ENCODE results near the gene TMEM26.

The TMEM26 gene

GRCh38 chr10:61456095-61456789 lies 3.1 kb upstream of the TMEM26 start:
- no peak for DNase-seq

GRCh38 chr10:61455656-61456055 lies 2.5 kb upstream of the TMEM26 start:
- no peak for DNase-seq

GRCh38 chr10:61454541-61454940 lies 1.4 kb upstream of the TMEM26 start:
- DNase-seq, result no peak

- no peak for DNase-seq
These were observed 980 bp downstream of the TMEM26 start for GRCh38 chr10:61452151-61452651.

GRCh38 chr10:61451357-61451756 lies 1.8 kb downstream of the TMEM26 start:
- no peak for DNase-seq

- no peak for DNase-seq
These were observed 4.2 kb downstream of the TMEM26 start for GRCh38 chr10:61448841-61449600.

GRCh38 chr10:61448091-61448490 lies 5.1 kb downstream of the TMEM26 start:
- no peak for DNase-seq

- DNase-seq, result no peak
These were observed 14.0 kb downstream of the TMEM26 start for GRCh38 chr10:61439058-61439609.

- DNase-seq, result no peak
These were observed 14.8 kb downstream of the TMEM26 start for GRCh38 chr10:61438141-61438988.

- no peak for DNase-seq
These were observed 30.0 kb downstream of the TMEM26 start for GRCh38 chr10:61423178-61423577.

GRCh38 chr10:61417661-61418060 lies 35.5 kb downstream of the TMEM26 start:
- DNase-seq, result no peak

GRCh38 chr10:61415824-61416223 lies 37.4 kb downstream of the TMEM26 start:
- DNase-seq, result no peak

- DNase-seq, result no peak
These were observed 41.5 kb downstream of the TMEM26 start for GRCh38 chr10:61411706-61412105.

GRCh38 chr10:61410353-61411070 lies 42.7 kb downstream of the TMEM26 start:
- no peak for DNase-seq

GRCh38 chr10:61409157-61409556 lies 44.0 kb downstream of the TMEM26 start:
- no peak for DNase-seq

GRCh38 chr10:61408105-61408504 lies 45.1 kb downstream of the TMEM26 start:
- DNase-seq, result no peak

- no peak for DNase-seq
These were observed 46.4 kb downstream of the TMEM26 start for GRCh38 chr10:61406736-61407135.

- DNase-seq, result no peak
These were observed 46.9 kb downstream of the TMEM26 start for GRCh38 chr10:61406242-61406641.

- DNase-seq, result no peak
These were observed 48.4 kb downstream of the TMEM26 start for GRCh38 chr10:61404751-61405150.

GRCh38 chr10:61400524-61400923 lies 52.7 kb downstream of the TMEM26 start:
- DNase-seq, result no peak

- no peak for DNase-seq
These were observed 53.8 kb downstream of the TMEM26 start for GRCh38 chr10:61399406-61399805.

- no peak for DNase-seq
These were observed 54.6 kb downstream of the TMEM26 start for GRCh38 chr10:61398366-61399129.

Measured in stimulated activated CD4-positive, alpha-beta T cell treated with anti-CD3 and anti-CD28 coated beads, Interleukin-15, amount 100 ng/mL, for 24 hours (primary cell).